Activated T-cell treated with anti-CD3 and anti-CD28 coated beads, Interleukin-2, amount 50 U/mL, for 24 hours (primary cell): ENCODE results near the gene CSPG4.
"Not testable (repeated sequence)": the region's sequence is repeated elsewhere in the genome, so short reads cannot be mapped to it uniquely, and the experiment has no call there.

Experiments
- DNase-seq: peaks from one replicate; pipeline ENCODE4 v3.0.0-alpha.2; 2020
- H3K27ac Mint-ChIP-seq: 2 replicates; pipeline ENCODE4 v1.8.0; 2020; ENCODE audit warnings: mild to moderate bottlenecking, mixed read lengths
- H3K27me3 Mint-ChIP-seq: 2 replicates; pipeline ENCODE4 v1.8.0; 2020; ENCODE audit warnings: mixed read lengths
- H3K36me3 Mint-ChIP-seq: 2 replicates; pipeline ENCODE4 v1.8.0; 2020; ENCODE audit warnings: low read depth, mixed read lengths
- H3K4me1 Mint-ChIP-seq: 2 replicates; pipeline ENCODE4 v1.8.0; 2020; ENCODE audit warnings: low read depth, mixed read lengths
- H3K4me3 Mint-ChIP-seq: 2 replicates; pipeline ENCODE4 v1.8.0; 2020; ENCODE audit warnings: mild to moderate bottlenecking, moderate library complexity, mixed read lengths
- H3K9me3 Mint-ChIP-seq: 2 replicates; pipeline ENCODE4 v1.8.0; 2020; ENCODE audit warnings: mixed read lengths

The CSPG4 gene

DNA sequence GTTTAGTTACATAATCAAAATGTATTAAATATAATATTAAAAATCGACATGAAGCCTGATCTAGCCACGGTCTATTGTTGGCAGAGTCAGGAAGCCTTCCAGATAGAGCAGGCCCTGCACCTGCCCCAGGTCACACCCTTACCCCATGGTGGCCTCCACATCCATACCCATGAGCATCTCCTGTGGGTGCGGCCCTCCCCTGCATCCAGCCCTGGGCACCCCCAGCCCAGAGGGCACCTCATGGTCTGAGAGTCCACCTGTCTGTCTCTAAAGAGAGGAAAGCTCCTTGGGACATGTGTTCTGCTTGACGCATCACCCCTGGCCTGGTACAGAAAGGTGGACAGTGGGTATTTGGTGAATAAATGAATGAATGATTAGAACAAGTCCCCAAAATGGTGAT, 37.2 kb upstream of the CSPG4 start:
- peaks cover 12% of the 10 kb centered on the region for H3K27me3 Mint-ChIP-seq
- peak; percentile 18 for DNase-seq
- H3K27ac Mint-ChIP-seq, result no peak overlapping the region
- H3K4me3 Mint-ChIP-seq, result no peak overlapping the region
- no peaks in the 10 kb centered on the region for H3K36me3 Mint-ChIP-seq
- H3K4me1 Mint-ChIP-seq, result peaks cover 17% of the 10 kb centered on the region
- no peaks in the 10 kb centered on the region for H3K9me3 Mint-ChIP-seq

DNA sequence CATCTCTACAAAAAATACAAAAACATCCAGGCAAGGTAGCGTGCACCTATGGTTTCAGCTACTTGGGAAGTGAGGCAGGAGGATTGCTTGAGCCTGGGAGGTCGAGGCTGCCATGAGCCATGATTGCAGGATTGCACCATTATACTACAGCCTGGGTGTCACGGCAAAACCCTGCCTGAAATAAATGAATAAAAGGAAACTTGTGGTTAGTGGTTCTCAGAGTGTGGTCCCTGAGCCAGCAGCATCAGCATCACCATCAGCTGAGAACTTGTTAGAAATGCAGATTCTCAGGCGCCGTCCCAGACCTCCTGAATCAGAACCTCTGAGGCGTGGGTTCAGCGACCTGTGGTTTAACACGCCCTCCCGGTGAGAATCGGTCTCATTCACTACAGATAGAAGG, 36.2 kb upstream of the CSPG4 start:
- DNase-seq, result peak; percentile 57
- Mint-ChIP-seq H3K27me3 (peaks cover 12% of the 10 kb centered on the region), H3K4me1 (peaks cover 17% of the 10 kb centered on the region), H3K27ac (peak overlapping the region; percentile 66)
- H3K36me3 Mint-ChIP-seq, H3K4me3 Mint-ChIP-seq, H3K9me3 Mint-ChIP-seq: not testable (repeated sequence)

DNA sequence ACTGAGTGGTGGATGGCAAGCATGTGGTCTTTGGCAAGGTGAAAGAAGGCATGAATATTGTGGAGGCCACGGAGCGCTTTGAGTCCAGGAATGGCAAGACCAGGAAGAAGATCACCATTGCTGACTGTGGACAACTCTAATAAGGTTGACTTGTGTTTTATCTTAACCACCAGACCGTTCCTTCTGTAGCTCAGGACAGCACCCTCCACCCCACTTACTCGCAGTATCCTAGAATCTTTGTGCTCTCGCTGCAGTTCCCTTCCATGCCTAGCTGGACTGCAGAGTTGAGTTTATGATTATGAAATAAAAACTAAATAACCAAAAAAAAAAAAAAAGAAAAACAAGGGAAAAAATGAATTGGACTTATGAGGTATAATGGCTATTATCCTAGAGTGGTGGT, 34.5 kb upstream of the CSPG4 start:
- H3K36me3 Mint-ChIP-seq, H3K27ac Mint-ChIP-seq, H3K4me3 Mint-ChIP-seq, H3K9me3 Mint-ChIP-seq, DNase-seq: not testable (repeated sequence)
- Mint-ChIP-seq H3K4me1 (peaks cover 17% of the 10 kb centered on the region), H3K27me3 (peaks cover 12% of the 10 kb centered on the region)

DNA sequence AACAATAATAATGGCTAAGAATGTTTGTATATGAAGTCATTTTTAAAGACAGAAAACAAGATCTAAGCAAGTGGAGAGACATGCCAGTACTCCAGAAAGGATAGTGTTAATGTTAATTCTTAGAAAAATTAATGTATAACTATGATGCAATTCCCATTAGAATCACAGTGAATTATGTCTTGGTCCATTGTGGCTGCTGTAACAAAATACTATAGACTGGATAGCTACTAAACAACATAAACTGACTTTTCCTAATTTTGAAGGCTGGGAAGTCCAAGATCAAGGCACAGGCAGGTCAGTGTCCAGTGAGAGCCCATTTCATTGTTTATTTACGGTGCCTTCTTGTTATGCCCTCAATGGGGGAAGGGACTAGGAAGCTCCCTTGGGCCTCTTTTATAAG, 32.7 kb upstream of the CSPG4 start:
- no peak for DNase-seq

DNA sequence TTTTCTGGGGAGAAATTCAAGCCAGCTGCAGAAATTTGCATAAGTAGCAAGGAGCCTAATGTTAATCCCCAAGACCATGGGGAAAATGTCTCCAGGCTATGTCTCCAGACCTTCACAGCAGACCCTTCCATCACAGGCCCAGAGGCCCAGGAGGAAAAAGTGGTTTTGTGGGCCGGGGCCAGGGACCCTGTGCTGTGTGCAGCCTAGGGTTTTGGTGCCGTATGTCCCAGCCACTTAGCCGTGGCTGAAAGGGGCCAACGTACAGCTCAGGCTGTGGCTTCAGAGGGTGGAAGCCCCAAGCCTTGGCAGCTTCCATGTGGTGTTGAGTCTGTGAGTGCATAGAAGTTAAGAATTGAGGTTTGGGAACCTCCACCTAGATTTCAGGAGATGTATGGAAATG, 29.7 kb upstream of the CSPG4 start:
- not testable (repeated sequence) for DNase-seq, H3K4me3 Mint-ChIP-seq, H3K9me3 Mint-ChIP-seq, H3K36me3 Mint-ChIP-seq, H3K27ac Mint-ChIP-seq
- H3K27me3 Mint-ChIP-seq, result peaks cover 30% of the 10 kb centered on the region
- peaks cover 14% of the 10 kb centered on the region for H3K4me1 Mint-ChIP-seq

More for the DNA sequence above, 32.7 kb upstream of the CSPG4 start:
- Mint-ChIP-seq H3K36me3 (no peaks in the 10 kb centered on the region), H3K9me3 (no peaks in the 10 kb centered on the region), H3K4me1 (peaks cover 17% of the 10 kb centered on the region), H3K27me3 (peaks cover 15% of the 10 kb centered on the region), H3K27ac (no peak overlapping the region), H3K4me3 (no peak overlapping the region)

DNA sequence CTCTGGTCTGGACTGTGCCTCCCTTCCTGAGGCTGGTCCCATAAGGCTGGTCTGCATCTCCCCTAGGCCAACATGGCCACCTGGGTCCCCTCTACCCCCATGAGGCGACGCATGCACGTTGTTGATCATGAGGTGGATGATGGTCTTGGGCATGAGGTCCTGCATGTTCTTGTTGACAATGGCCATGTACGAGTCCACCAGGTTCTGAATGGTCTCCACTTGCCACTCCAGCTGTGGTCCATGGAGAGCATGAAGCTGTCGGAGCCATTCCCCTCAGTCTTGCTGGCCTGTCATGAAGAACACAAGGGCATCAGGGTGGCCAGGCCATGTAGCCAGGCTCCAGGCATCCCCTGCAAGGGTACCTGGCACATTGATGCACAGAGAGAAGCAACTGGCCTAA, 27.1 kb upstream of the CSPG4 start:
- Mint-ChIP-seq H3K4me3 (peak overlapping the region; percentile 75), H3K27me3 (peaks cover 20% of the 10 kb centered on the region), H3K4me1 (peaks cover 14% of the 10 kb centered on the region), H3K9me3 (no peaks in the 10 kb centered on the region), H3K27ac (peak overlapping the region; percentile 55), H3K36me3 (no peaks in the 10 kb centered on the region)
- no peak for DNase-seq

DNA sequence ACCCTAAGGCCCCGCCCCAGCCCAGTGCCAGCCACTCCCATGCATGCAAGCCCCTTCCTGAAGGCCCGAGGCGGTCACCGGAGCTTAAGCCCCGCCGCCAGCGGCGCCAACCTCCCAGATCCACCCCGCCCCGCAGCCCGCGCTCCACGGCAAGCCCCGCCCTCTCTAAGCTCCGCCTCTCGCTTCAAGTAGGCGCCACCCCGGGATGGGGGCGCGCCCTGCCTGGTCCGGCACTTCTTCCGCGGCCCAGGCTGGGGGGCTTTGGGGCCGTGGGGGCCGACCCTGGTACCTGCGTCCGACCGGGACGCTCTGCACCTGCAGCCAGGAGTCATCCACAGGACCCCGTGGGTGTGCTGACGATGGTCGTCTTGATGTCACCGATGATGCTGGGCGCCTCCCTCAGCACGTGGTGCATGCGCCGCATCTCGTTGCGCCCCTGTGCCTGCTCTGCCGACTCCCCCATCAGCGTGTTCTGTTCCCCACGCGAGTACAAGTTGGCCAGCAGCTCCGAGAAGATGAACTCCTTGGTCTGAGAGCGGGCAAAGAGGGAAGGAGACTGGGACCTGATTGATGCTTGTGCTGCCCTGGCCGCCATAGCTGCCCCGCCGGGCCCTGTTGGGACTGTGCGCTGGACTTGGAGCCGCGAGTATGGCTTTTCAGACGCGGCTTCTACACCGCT, 26.1 kb upstream of the CSPG4 start:
- Mint-ChIP-seq H3K4me3 (peak overlapping the region; percentile 75), H3K36me3 (no peaks in the 10 kb centered on the region), H3K27me3 (peaks cover 20% of the 10 kb centered on the region), H3K4me1 (peaks cover 14% of the 10 kb centered on the region), H3K27ac (peak overlapping the region; percentile 63), H3K9me3 (no peaks in the 10 kb centered on the region)
- DNase-seq, result peak; percentile 96

DNA sequence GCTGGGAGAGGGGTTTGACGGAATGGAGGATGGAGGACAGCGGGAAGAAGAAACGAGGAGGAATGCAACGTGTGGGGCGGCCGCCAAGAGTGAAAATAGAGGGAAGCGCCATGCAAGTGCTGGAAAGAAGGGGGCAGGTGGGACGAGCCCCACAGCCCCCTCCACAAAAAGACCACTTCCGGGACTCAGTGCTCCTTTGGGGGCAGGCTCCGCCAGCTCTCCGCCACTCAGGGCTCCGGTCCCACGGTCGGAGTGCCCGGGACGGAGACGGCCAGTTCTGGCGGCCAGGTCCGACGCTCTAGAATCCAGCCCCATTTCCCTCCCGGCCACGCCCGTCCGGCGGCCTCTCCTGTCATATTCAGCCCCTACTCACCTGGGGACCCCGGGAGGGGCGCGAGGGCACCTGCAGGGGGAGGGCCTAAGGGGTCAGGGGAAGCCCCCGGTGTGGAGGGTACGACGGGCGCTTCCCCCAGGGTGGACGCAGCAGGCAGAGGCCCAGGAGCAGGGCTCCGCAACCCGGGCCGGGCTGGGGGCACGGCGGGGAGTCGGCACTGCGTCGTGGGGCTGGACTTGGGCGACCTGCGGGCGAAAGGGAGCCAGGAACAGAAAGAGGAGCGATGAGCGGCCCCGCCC, 25.5 kb upstream of the CSPG4 start:
- peak overlapping the region; percentile 75 for H3K4me3 Mint-ChIP-seq
- DNase-seq, result no peak
- H3K36me3 Mint-ChIP-seq, result no peaks in the 10 kb centered on the region
- H3K27me3 Mint-ChIP-seq, result peaks cover 20% of the 10 kb centered on the region
- H3K4me1 Mint-ChIP-seq, result peaks cover 14% of the 10 kb centered on the region
- H3K9me3 Mint-ChIP-seq, result no peaks in the 10 kb centered on the region
- H3K27ac Mint-ChIP-seq, result no peak overlapping the region

DNA sequence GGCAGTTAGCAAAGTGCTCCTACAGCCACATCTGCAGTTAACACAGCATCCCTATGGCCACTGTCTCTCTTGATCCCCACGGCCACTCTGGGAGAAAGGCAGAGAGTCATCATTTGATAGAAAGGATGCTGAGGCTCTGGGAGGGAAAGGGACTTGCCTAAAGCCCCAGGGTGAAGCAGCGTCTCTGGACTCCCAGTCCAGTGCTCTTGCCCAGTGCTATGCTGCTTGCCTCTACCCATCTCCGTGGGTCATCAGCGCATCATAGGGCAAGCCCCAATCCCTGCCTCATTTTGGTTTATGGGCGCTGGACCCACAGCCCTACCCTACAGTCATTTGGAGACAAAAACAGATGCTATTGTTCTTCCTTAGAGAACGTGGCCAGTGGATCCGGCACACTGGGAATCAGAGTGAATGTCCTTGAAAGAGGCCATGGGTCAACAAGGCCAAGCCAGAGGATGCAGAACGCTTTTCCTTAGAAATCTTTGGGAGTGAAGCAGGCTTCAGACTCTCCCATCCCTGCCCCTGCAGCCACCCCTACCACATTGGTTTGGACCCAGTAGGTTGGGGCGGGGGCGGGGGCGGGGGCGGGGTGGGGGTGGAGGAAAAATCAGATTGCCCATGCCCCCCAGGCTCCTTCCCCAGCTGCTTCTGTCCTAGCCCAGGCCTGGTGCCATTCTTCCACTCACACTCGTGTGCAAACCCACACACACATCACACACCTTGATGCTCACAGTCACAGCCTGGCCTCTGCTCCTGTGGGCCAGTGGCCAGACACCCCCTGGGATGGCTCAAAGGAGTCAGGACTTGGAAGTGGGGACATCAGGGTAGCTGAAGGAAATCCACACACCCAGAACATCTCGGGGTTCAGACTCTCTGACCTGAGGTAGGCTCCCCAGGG, 24.7 kb upstream of the CSPG4 start:
- not testable (repeated sequence) for H3K36me3 Mint-ChIP-seq, H3K27ac Mint-ChIP-seq, DNase-seq, H3K9me3 Mint-ChIP-seq
- peaks cover 25% of the 10 kb centered on the region for H3K27me3 Mint-ChIP-seq
- peak overlapping the region; percentile 75 for H3K4me3 Mint-ChIP-seq
- H3K4me1 Mint-ChIP-seq, result peaks cover 19% of the 10 kb centered on the region

DNA sequence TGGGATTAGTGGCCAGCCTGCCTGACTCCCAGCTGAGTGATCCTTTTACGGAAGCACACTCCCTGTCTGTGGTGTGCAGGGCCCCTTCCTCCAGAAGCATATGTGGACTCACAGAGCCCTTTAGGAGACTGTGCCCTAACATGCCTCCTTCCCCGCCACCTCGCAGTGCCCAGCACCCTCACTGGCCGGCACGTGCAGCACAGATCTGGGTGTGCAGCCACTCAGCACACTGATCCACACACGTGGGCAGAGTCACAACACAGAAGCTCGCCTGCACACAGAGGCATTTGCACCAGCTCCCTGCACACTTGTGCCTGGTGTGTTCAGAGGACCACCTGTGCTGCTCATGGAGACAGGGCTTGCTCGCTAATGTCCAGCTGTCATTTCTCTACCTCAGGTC, 23.6 kb upstream of the CSPG4 start:
- peaks cover 26% of the 10 kb centered on the region for H3K4me1 Mint-ChIP-seq
- peaks cover 28% of the 10 kb centered on the region for H3K27me3 Mint-ChIP-seq
- no peak overlapping the region for H3K27ac Mint-ChIP-seq
- H3K9me3 Mint-ChIP-seq, result no peaks in the 10 kb centered on the region
- no peak overlapping the region for H3K4me3 Mint-ChIP-seq
- DNase-seq, result no peak
- no peaks in the 10 kb centered on the region for H3K36me3 Mint-ChIP-seq

DNA sequence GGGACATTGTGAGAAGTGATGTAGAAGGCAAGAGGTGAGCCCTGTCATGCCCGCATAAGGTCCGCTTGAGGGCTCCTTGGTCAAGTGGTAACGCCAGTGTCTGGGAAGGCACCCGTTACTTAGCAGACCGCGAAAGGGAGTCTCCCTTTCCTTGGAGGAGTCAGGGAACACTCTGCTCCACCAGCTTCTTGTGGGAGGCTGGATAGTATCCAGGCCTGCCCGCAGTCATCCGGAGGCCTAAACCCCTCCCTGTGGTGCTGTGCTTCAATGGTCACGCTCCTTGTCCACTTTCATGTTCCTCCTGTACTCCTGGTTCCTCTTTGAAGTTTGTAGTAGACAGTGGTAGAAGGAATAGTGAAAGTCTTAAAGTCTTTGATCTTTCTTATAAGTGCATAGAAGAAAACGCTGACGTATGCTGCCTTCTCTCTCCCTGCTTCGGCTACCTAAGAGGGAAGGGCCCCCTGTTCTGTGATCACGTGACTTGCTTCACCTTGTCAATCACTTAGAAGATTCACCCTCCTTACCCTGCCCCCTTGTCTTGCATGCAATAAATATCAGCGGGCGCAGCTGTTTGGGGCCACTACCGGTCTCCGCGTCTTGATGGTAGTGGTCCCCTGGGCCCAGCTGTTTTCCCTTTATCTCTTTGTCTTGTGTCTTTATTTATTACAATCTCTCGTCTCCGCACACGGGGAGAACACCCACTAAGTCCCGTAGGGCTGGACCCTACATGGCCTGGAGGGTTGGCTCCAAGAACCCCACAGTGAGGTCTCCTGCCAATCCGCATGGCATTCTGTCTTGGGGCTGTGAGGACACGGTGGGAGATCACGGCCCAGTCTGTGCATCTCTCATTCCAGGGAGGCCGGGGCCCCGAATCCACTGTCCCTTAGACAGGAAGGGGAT, 22.5 kb upstream of the CSPG4 start:
- DNase-seq, H3K36me3 Mint-ChIP-seq, H3K27ac Mint-ChIP-seq, H3K9me3 Mint-ChIP-seq, H3K4me3 Mint-ChIP-seq: not testable (repeated sequence)
- Mint-ChIP-seq H3K4me1 (peaks cover 26% of the 10 kb centered on the region), H3K27me3 (peaks cover 24% of the 10 kb centered on the region)

DNA sequence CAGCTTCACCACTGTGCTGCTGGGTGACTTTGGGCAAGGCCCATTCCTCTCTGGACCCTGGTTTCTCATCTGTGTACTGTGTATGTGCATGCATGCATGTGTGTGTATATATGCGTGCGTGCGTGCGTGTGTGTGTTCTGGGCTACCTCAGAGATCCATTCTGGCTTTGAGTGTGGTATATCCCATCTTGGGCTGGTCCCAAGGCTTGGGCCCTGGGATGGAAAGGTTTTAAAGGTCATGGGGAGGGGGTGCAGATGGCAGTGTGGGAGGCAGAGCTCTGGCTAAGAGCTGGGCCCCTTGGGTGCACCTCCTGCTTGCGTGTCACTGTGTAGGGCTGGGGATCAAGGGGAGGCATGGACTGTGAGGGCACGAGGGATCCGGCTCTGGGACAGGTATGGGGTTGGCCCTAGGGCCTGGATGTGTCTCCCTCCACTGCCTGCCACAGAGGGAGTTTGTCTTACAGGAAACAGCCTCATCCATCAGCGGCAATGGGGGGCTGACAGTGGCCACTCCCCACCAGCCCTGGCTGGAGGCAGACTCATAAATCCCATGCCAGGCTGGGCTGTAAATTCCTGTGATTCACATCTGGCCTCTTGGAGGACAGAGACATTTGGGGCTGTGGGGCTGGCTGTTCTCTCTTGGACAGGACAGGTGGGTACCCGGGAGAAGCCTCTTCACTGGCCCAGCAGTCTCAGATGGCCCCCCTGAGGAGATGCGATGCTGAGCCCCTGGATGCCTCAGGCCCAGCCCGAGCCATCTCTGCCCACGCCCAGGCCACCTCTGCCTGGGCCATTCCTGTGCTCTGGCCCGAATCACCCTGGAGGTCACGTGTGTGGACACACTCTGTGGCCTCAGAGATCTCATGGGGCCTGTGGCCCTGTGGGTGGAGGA, 21.4 kb upstream of the CSPG4 start:
- Mint-ChIP-seq H3K4me3 (no peak overlapping the region), H3K27me3 (peaks cover 14% of the 10 kb centered on the region), H3K4me1 (peaks cover 19% of the 10 kb centered on the region), H3K9me3 (no peaks in the 10 kb centered on the region), H3K36me3 (no peaks in the 10 kb centered on the region), H3K27ac (no peak overlapping the region)
- no peak for DNase-seq

DNA sequence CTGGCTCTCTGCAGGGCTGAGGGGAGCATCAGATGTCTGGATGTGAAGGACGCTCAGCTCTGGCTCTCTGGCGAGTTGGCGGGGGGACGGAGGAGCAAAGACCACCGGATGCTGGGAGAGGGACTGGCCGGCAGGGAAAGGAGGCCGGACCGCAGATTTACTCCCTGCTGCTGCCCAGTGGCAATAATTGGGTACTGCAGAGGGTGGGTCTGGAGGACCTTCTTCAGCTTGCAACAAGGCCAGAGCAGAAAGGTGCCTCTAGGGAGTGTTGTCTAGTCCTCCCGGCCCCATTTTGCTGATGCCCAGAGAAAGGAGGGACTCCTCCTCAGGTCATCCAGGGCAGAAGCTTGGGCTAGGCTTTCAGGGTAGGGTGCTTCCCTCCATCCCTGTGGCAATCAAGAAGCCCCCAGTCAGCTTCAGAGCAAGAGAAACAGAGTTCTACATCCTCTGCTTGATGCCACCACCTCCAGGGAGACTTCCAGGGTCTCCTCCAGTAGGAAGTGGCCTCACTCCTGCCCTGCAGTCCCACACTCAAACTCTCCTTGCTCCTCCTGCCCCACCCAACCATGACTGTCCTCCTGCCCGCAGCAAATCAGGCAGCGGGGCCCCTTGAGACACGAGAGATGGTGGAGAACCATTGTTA, 20.3 kb upstream of the CSPG4 start:
- Mint-ChIP-seq H3K4me3 (no peak overlapping the region), H3K36me3 (no peaks in the 10 kb centered on the region), H3K9me3 (no peaks in the 10 kb centered on the region), H3K27me3 (peaks cover 14% of the 10 kb centered on the region), H3K27ac (no peak overlapping the region), H3K4me1 (peaks cover 16% of the 10 kb centered on the region)
- DNase-seq, result peak; percentile 69
